OCI-LY3 (cell line): ENCODE results near the gene TLDC2.

Source experiments
- CTCF ChIP-seq: fragments of 200-600, 300-600 bp; sonication (generic); IDR thresholded peaks from 2 replicates; pipeline ENCODE4 v1.5.1; 2014; ENCODE audit warnings: antibody characterized with exemption, low read length, low read depth
- EZH2phosphoT487 ChIP-seq: fragments of 200-600 bp; shearing (Covaris generic); IDR thresholded peaks from 2 replicates; pipeline ENCODE4 v1.6.1; 2018; ENCODE audit warnings: antibody characterized with exemption, mixed run types, low read depth

- peak; percentile 89 for TF ChIP-seq CTCF
- no peak for TF ChIP-seq EZH2phosphoT487
Measured at GRCh38 chr20:36919715-36920333, 43.9 kb downstream of the TLDC2 start.
